ENCODE measurements around the gene POLR1F.

POLR1F gene

GRCh38 chr7:19674266-19674960, 34.4 kb downstream of the POLR1F start:
- no peak for DNase-seq

GRCh38 chr7:19670806-19671205, 38.0 kb downstream of the POLR1F start:
- no peak for DNase-seq

GRCh38 chr7:19665399-19666008, 43.3 kb downstream of the POLR1F start:
- DNase-seq = no peak

- no peak for DNase-seq
Observed at GRCh38 chr7:19663816-19664462, 44.9 kb downstream of the POLR1F start.

- no peak for DNase-seq
Observed at GRCh38 chr7:19648791-19649190, 60.0 kb downstream of the POLR1F start.
